Chondrocyte (in vitro differentiated cells): Measurements from ENCODE around the gene CR2. TPM values are rescaled to one million over a fixed set of nuclear protein-coding genes. Genes with fewer than 3 reads are reported as not detected.

ENCODE experiments used
- DNase-seq: peaks from one replicate; pipeline ENCODE4 v3.0.0; 2021; ENCODE audit warnings: mixed read lengths, low spot score
- H3K27ac Mint-ChIP-seq: one replicate; pipeline ENCODE4 v1.8.0; 2021; ENCODE audit warnings: mild to moderate bottlenecking, moderate library complexity, mixed read lengths; ENCODE audit not compliant: unreplicated experiment
- H3K27me3 Mint-ChIP-seq: 2 replicates; pipeline ENCODE4 v1.8.0; 2021; ENCODE audit warnings: low read depth, mixed read lengths
- H3K36me3 Mint-ChIP-seq: 2 replicates; pipeline ENCODE4 v1.8.0; 2021; ENCODE audit warnings: low read depth, mixed read lengths
- H3K4me1 Mint-ChIP-seq: 2 replicates; pipeline ENCODE4 v1.8.0; 2021; ENCODE audit warnings: low read depth, mild to moderate bottlenecking, mixed read lengths
- H3K4me3 Mint-ChIP-seq: one replicate; pipeline ENCODE4 v1.8.0; 2021; ENCODE audit warnings: mild to moderate bottlenecking, moderate library complexity, mixed read lengths; ENCODE audit not compliant: unreplicated experiment
- H3K9me3 Mint-ChIP-seq: 2 replicates; pipeline ENCODE4 v1.8.0; 2021; ENCODE audit warnings: low read depth, mixed read lengths
- CTCF ChIP-seq: fragments of 200-600 bp; sonication (generic); IDR thresholded peaks from 2 replicates; pipeline ENCODE4 v1.5.0; 2021; ENCODE audit warnings: antibody characterized with exemption, mild to moderate bottlenecking, moderate library complexity
- total RNA-seq: library from RNA; stranded (reverse); gene quantifications from 3 replicates; pipeline ENCODE4 v1.2.1, GENCODE V29; 2021

The CR2 gene
- total RNA-seq, 1 donor from 2014 or later, result not detected

GRCh38 chr1:207414606-207415108 is 39.5 kb upstream of the CR2 start:
- no peaks in the 10 kb centered on the region for H3K36me3 Mint-ChIP-seq
- H3K27ac Mint-ChIP-seq, result no peak overlapping the region
- no peak for DNase-seq
- no peaks in the 10 kb centered on the region for H3K9me3 Mint-ChIP-seq
- H3K4me3 Mint-ChIP-seq, result no peak overlapping the region
- no peak for TF ChIP-seq CTCF
- peaks cover 17% of the 10 kb centered on the region for H3K27me3 Mint-ChIP-seq
- H3K4me1 Mint-ChIP-seq, result no peaks in the 10 kb centered on the region

- Mint-ChIP-seq H3K27ac (no peak overlapping the region), H3K27me3 (peaks cover 17% of the 10 kb centered on the region), H3K4me3 (no peak overlapping the region), H3K4me1 (no peaks in the 10 kb centered on the region), H3K36me3 (no peaks in the 10 kb centered on the region), H3K9me3 (peaks cover 7% of the 10 kb centered on the region)
- TF ChIP-seq CTCF, result no peak
- no peak for DNase-seq
These were observed 37.1 kb upstream of the CR2 start for GRCh38 chr1:207417076-207417475.

- peaks cover 7% of the 10 kb centered on the region for H3K9me3 Mint-ChIP-seq
- H3K27ac Mint-ChIP-seq, result no peak overlapping the region
- TF ChIP-seq CTCF, result no peak
- no peaks in the 10 kb centered on the region for H3K36me3 Mint-ChIP-seq
- DNase-seq, result no peak
- H3K4me1 Mint-ChIP-seq, result no peaks in the 10 kb centered on the region
- peaks cover 7% of the 10 kb centered on the region for H3K27me3 Mint-ChIP-seq
- H3K4me3 Mint-ChIP-seq, result no peak overlapping the region
These were observed 35.8 kb upstream of the CR2 start for GRCh38 chr1:207418351-207418750.

- Mint-ChIP-seq H3K27ac (no peak overlapping the region), H3K9me3 (peaks cover 7% of the 10 kb centered on the region), H3K27me3 (peaks cover 3% of the 10 kb centered on the region), H3K4me3 (no peak overlapping the region), H3K36me3 (no peaks in the 10 kb centered on the region), H3K4me1 (no peaks in the 10 kb centered on the region)
- no peak for DNase-seq
- no peak for TF ChIP-seq CTCF
These were observed 34.0 kb upstream of the CR2 start for GRCh38 chr1:207420109-207420508.

GRCh38 chr1:207421078-207421477 is 33.0 kb upstream of the CR2 start:
- H3K4me1 Mint-ChIP-seq, result no peaks in the 10 kb centered on the region

More at GRCh38 chr1:207421078-207421477, 33.0 kb upstream of the CR2 start:
- H3K4me3 Mint-ChIP-seq, result no peak overlapping the region
- H3K36me3 Mint-ChIP-seq, result no peaks in the 10 kb centered on the region
- H3K27ac Mint-ChIP-seq, result no peak overlapping the region
- TF ChIP-seq CTCF, result no peak
- DNase-seq, result peak; percentile 21
- peaks cover 3% of the 10 kb centered on the region for H3K27me3 Mint-ChIP-seq
- peaks cover 7% of the 10 kb centered on the region for H3K9me3 Mint-ChIP-seq
